WTC11 (cell line): Measurements from ENCODE around the gene SH2D1B. TPM values are rescaled to one million over a fixed set of nuclear protein-coding genes. Genes with fewer than 3 reads are reported as not detected.

ENCODE experiments used
- ATAC-seq: fragments of 200-7000 bp; cut with Tn5 transposase; 2 replicates; pipeline ENCODE4 v1.10.0; 2021; ENCODE audit warnings: mild to moderate bottlenecking, moderate library complexity
- CTCF ChIA-PET: fragments of 300-600 bp; sonication (Branson Sonifier 250); formaldehyde crosslinking; loops from one replicate; lab custom pipeline; 2021; ENCODE audit warnings: antibody characterized with exemption; lab: Charles Lee
- POLR2A ChIA-PET: fragments of 350-600 bp; sonication (Branson Sonifier 250); formaldehyde crosslinking; loops from one replicate; lab custom pipeline; 2021; ENCODE audit warnings: antibody characterized with exemption; lab: Charles Lee
- DNase-seq: peaks from one replicate; pipeline ENCODE4 v3.0.0; 2021; ENCODE audit warnings: low spot score
- H3K27ac Mint-ChIP-seq: 2 replicates; pipeline ENCODE4 v1.8.0; 2021; ENCODE audit warnings: mixed read lengths
- H3K27me3 Mint-ChIP-seq: 2 replicates; pipeline ENCODE4 v1.8.0; 2021; ENCODE audit warnings: low read depth, mild to moderate bottlenecking, moderate library complexity, mixed read lengths
- H3K36me3 Mint-ChIP-seq: 2 replicates; pipeline ENCODE4 v1.8.0; 2021; ENCODE audit warnings: mixed read lengths
- H3K4me1 Mint-ChIP-seq: 2 replicates; pipeline ENCODE4 v1.8.0; 2022; ENCODE audit warnings: mixed read lengths
- H3K4me3 Mint-ChIP-seq: 2 replicates; pipeline ENCODE4 v1.8.0; 2021; ENCODE audit warnings: mild to moderate bottlenecking, moderate library complexity, mixed read lengths
- H3K9me3 Mint-ChIP-seq: 2 replicates; pipeline ENCODE4 v1.8.0; 2021; ENCODE audit warnings: mixed read lengths
- ATF1 ChIP-seq: sonication (generic); formaldehyde crosslinking; IDR thresholded peaks from 2 replicates; pipeline ENCODE4 v1.8.1; 2023; ENCODE audit warnings: mild to moderate bottlenecking, moderate library complexity, missing genetic modification reagents
- FOXJ3 ChIP-seq: sonication (generic); formaldehyde crosslinking; IDR thresholded peaks from 2 replicates; pipeline ENCODE4 v1.9.0; 2021; ENCODE audit warnings: missing genetic modification reagents, mild to moderate bottlenecking, borderline replicate concordance
- HMGA2 ChIP-seq: fragments of 250-450 bp; sonication (Bioruptor Pico); IDR thresholded peaks from 2 replicates; pipeline ENCODE4 v1.4.0; 2021; ENCODE audit warnings: mild to moderate bottlenecking, moderate library complexity
- IRF2 ChIP-seq: sonication (generic); formaldehyde crosslinking; IDR thresholded peaks from 2 replicates; pipeline ENCODE4 v1.8.0; 2022; ENCODE audit warnings: low read depth, missing genetic modification reagents, borderline replicate concordance
- JAZF1 ChIP-seq: fragments of 250-450 bp; sonication (Bioruptor Pico); IDR thresholded peaks from 2 replicates; pipeline ENCODE4 v1.9.0; 2021; ENCODE audit warnings: moderate library complexity, mild to moderate bottlenecking, inconsistent platforms
- MAX ChIP-seq: sonication (generic); formaldehyde crosslinking; IDR thresholded peaks from 2 replicates; pipeline ENCODE4 v1.8.0; 2022; ENCODE audit warnings: mild to moderate bottlenecking, missing genetic modification reagents
- MYBL2 ChIP-seq: sonication (generic); formaldehyde crosslinking; IDR thresholded peaks from 2 replicates; pipeline ENCODE4 v1.8.1; 2023; ENCODE audit warnings: mild to moderate bottlenecking, moderate library complexity, missing genetic modification reagents
- NFATC4 ChIP-seq: fragments of 250-450 bp; sonication (Bioruptor Pico); IDR thresholded peaks from 2 replicates; pipeline ENCODE4 v1.9.0; 2021; ENCODE audit warnings: mild to moderate bottlenecking
- PRDM15 ChIP-seq: sonication (generic); formaldehyde crosslinking; IDR thresholded peaks from 2 replicates; pipeline ENCODE4 v1.8.0; 2022; ENCODE audit warnings: missing genetic modification reagents
- RELA ChIP-seq: sonication (generic); formaldehyde crosslinking; IDR thresholded peaks from 2 replicates; pipeline ENCODE4 v1.8.1; 2022; ENCODE audit warnings: missing genetic modification reagents, mild to moderate bottlenecking, borderline replicate concordance
- SMAD3 ChIP-seq: sonication (generic); formaldehyde crosslinking; IDR thresholded peaks from 2 replicates; pipeline ENCODE4 v1.8.0; 2022; ENCODE audit warnings: missing genetic modification reagents, mild to moderate bottlenecking, borderline replicate concordance
- TP53 ChIP-seq: sonication (generic); formaldehyde crosslinking; IDR thresholded peaks from 2 replicates; pipeline ENCODE4 v1.8.1; 2023; ENCODE audit warnings: mild to moderate bottlenecking, missing genetic modification reagents
- ZNF416 ChIP-seq: fragments of 250-450 bp; sonication (Bioruptor Pico); IDR thresholded peaks from 2 replicates; pipeline ENCODE4 v1.9.0; 2021; ENCODE audit warnings: mild to moderate bottlenecking, inconsistent platforms
- ZNF423 ChIP-seq: fragments of 250-450 bp; sonication (Bioruptor Pico); IDR thresholded peaks from 2 replicates; pipeline ENCODE4 v2.1.2; 2022; ENCODE audit warnings: mild to moderate bottlenecking, moderate library complexity
- ZSCAN18 ChIP-seq: fragments of 250-450 bp; sonication (Bioruptor Pico); IDR thresholded peaks from 2 replicates; pipeline ENCODE4 v2.1.2; 2022; ENCODE audit warnings: mild to moderate bottlenecking, moderate library complexity
- total RNA-seq: library from RNA; stranded (reverse); gene quantifications from 3 replicates; pipeline ENCODE4 v1.2.3, GENCODE V29; 2021
- TF ChIP-seq, protein P1 (sequence below): sonication (generic); formaldehyde crosslinking; IDR thresholded peaks from 2 replicates; pipeline ENCODE4 v1.8.1; 2023; ENCODE audit warnings: mild to moderate bottlenecking, missing genetic modification reagents
- TF ChIP-seq, protein P2 (sequence below): fragments of 250-450 bp; sonication (Bioruptor Pico); IDR thresholded peaks from 2 replicates; pipeline ENCODE4 v1.9.0; 2021; ENCODE audit warnings: mild to moderate bottlenecking
- TF ChIP-seq, protein P3 (sequence below): sonication (generic); formaldehyde crosslinking; IDR thresholded peaks from 2 replicates; pipeline ENCODE4 v1.8.0; 2022; ENCODE audit warnings: mild to moderate bottlenecking, missing genetic modification reagents
- TF ChIP-seq, protein P4 (sequence below): sonication (generic); formaldehyde crosslinking; IDR thresholded peaks from 2 replicates; pipeline ENCODE4 v1.8.0; 2023; ENCODE audit warnings: missing genetic modification reagents
- TF ChIP-seq, protein P5 (sequence below): sonication (generic); formaldehyde crosslinking; IDR thresholded peaks from 2 replicates; pipeline ENCODE4 v1.8.0; 2023; ENCODE audit warnings: mild to moderate bottlenecking, missing genetic modification reagents

SH2D1B gene
- total RNA-seq, 1 experiment from 2014 or later = not detected

- Mint-ChIP-seq H3K9me3 (peaks cover 11% of the 10 kb centered on the region), H3K36me3 (no peaks in the 10 kb centered on the region), H3K27me3 (no peaks in the 10 kb centered on the region; the same call in 1 of the 2 replicates), H3K4me3 (no peak overlapping the region), H3K27ac (no peak overlapping the region), H3K4me1 (no peaks in the 10 kb centered on the region)
- ChIA-PET CTCF (no interaction called here), POLR2A (interaction anchor here (0.7 kb wide), 1 partner anchor 280 kb away, joined by 3 read pairs; no protein-coding TSS in a partner anchor)
- no peak for DNase-seq
- TF ChIP-seq FOXJ3 (CRISPR knock-in tag) (no peak), PRDM15 (no peak), ATF1 (CRISPR knock-in tag) (no peak), TP53 (no peak), SMAD3 (CRISPR knock-in tag) (no peak), JAZF1 (CRISPR knock-in tag) (no peak), IRF2 (no peak)
- TF ChIP-seq, protein P1, sequence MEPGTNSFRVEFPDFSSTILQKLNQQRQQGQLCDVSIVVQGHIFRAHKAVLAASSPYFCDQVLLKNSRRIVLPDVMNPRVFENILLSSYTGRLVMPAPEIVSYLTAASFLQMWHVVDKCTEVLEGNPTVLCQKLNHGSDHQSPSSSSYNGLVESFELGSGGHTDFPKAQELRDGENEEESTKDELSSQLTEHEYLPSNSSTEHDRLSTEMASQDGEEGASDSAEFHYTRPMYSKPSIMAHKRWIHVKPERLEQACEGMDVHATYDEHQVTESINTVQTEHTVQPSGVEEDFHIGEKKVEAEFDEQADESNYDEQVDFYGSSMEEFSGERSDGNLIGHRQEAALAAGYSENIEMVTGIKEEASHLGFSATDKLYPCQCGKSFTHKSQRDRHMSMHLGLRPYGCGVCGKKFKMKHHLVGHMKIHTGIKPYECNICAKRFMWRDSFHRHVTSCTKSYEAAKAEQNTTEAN = no peak
- no peak for ATAC-seq
Measured at GRCh38 chr1:162430583-162430982, 18.6 kb upstream of the SH2D1B start.

- H3K9me3 Mint-ChIP-seq = peaks cover 12% of the 10 kb centered on the region
- no peak overlapping the region for H3K27ac Mint-ChIP-seq
- CTCF ChIA-PET = no interaction called here
- ATAC-seq = no peak
- no peaks in the 10 kb centered on the region for H3K4me1 Mint-ChIP-seq
- no peak overlapping the region for H3K4me3 Mint-ChIP-seq
- DNase-seq = no peak
- POLR2A ChIA-PET = no interaction called here
- no peak for TF ChIP-seq HMGA2 (CRISPR knock-in tag)
- TF ChIP-seq, protein P2, sequence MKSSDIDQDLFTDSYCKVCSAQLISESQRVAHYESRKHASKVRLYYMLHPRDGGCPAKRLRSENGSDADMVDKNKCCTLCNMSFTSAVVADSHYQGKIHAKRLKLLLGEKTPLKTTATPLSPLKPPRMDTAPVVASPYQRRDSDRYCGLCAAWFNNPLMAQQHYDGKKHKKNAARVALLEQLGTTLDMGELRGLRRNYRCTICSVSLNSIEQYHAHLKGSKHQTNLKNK = no peak
- TF ChIP-seq, protein P3, sequence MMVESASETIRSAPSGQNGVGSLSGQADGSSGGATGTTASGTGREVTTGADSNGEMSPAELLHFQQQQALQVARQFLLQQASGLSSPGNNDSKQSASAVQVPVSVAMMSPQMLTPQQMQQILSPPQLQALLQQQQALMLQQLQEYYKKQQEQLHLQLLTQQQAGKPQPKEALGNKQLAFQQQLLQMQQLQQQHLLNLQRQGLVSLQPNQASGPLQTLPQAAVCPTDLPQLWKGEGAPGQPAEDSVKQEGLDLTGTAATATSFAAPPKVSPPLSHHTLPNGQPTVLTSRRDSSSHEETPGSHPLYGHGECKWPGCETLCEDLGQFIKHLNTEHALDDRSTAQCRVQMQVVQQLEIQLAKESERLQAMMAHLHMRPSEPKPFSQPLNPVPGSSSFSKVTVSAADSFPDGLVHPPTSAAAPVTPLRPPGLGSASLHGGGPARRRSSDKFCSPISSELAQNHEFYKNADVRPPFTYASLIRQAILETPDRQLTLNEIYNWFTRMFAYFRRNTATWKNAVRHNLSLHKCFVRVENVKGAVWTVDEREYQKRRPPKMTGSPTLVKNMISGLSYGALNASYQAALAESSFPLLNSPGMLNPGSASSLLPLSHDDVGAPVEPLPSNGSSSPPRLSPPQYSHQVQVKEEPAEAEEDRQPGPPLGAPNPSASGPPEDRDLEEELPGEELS = no peak
- no peak for TF ChIP-seq MYBL2 (CRISPR knock-in tag)
- no peak for TF ChIP-seq MAX (CRISPR knock-in tag)
- no peak for TF ChIP-seq TP53
- no peak for TF ChIP-seq ZSCAN18 (CRISPR knock-in tag)
- TF ChIP-seq ZNF416 (CRISPR knock-in tag) = no peak
- TF ChIP-seq, protein P4, sequence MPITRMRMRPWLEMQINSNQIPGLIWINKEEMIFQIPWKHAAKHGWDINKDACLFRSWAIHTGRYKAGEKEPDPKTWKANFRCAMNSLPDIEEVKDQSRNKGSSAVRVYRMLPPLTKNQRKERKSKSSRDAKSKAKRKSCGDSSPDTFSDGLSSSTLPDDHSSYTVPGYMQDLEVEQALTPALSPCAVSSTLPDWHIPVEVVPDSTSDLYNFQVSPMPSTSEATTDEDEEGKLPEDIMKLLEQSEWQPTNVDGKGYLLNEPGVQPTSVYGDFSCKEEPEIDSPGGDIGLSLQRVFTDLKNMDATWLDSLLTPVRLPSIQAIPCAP = no peak
- no peak for TF ChIP-seq ATF1 (CRISPR knock-in tag)
- TF ChIP-seq SMAD3 (CRISPR knock-in tag) = no peak
- no peak for TF ChIP-seq RELA (CRISPR knock-in tag)
- no peak for TF ChIP-seq FOXJ3 (CRISPR knock-in tag)
- no peak for TF ChIP-seq ZNF423 (CRISPR knock-in tag)
- TF ChIP-seq, protein P5, sequence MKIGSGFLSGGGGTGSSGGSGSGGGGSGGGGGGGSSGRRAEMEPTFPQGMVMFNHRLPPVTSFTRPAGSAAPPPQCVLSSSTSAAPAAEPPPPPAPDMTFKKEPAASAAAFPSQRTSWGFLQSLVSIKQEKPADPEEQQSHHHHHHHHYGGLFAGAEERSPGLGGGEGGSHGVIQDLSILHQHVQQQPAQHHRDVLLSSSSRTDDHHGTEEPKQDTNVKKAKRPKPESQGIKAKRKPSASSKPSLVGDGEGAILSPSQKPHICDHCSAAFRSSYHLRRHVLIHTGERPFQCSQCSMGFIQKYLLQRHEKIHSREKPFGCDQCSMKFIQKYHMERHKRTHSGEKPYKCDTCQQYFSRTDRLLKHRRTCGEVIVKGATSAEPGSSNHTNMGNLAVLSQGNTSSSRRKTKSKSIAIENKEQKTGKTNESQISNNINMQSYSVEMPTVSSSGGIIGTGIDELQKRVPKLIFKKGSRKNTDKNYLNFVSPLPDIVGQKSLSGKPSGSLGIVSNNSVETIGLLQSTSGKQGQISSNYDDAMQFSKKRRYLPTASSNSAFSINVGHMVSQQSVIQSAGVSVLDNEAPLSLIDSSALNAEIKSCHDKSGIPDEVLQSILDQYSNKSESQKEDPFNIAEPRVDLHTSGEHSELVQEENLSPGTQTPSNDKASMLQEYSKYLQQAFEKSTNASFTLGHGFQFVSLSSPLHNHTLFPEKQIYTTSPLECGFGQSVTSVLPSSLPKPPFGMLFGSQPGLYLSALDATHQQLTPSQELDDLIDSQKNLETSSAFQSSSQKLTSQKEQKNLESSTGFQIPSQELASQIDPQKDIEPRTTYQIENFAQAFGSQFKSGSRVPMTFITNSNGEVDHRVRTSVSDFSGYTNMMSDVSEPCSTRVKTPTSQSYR = no peak
- no peak for TF ChIP-seq NFATC4 (CRISPR knock-in tag)
- H3K27me3 Mint-ChIP-seq = no peaks in the 10 kb centered on the region
- H3K36me3 Mint-ChIP-seq = no peaks in the 10 kb centered on the region
Measured at GRCh38 chr1:162422662-162423375, 10.9 kb upstream of the SH2D1B start.
